Pancreas (tissue), 10 donors: ENCODE measurements around the gene EVPL. TPM values are rescaled to one million over a fixed set of nuclear protein-coding genes. Genes with fewer than 3 reads are reported as not detected.

Experiments used
- ATAC-seq, 4 donors: fragments of 200-7000 bp; cut with Tn5 transposase; one replicate each; pipeline versions ENCODE4 v1.8.0 to v1.9.1; 2020; ENCODE audit warnings: mild to moderate bottlenecking in 4 of 4, moderate library complexity in 4 of 4
- DNase-seq, 6 donors: peaks; one replicate each; pipeline ENCODE4 v3.0.0-alpha.2; 2020
- FAIRE-seq: peaks from 2 replicates; lab custom pipeline; 2012; peaks lifted over from hg19 to GRCh38; lab: Jason Lieb, UNC
- H3K27ac ChIP-seq, 4 donors: fragments of 200-600 bp; sonication (generic); 1 replicate in 3 of 4; 2 replicates in 1 of 4; pipeline versions ENCODE4 v1.5.0 to v1.8.0; 2020
- H3K27me3 ChIP-seq, 4 donors: fragments of 200-600 bp; one replicate each; pipeline ENCODE4 v1.8.0; 2021
- H3K36me3 ChIP-seq, 3 donors: fragments of 200-600 bp; sonication (generic) in 1 of 3; one replicate each; pipeline versions ENCODE4 v1.5.0 to v1.8.0; 2020 to 2021
- H3K4me1 ChIP-seq, 3 donors: fragments of 200-600 bp; one replicate each; pipeline ENCODE4 v1.8.0; 2021
- H3K4me3 ChIP-seq, 4 donors: fragments of 200-600 bp; sonication (generic) in 2 of 4; one replicate each; pipeline versions ENCODE4 v1.5.0 to v1.8.0; 2020 to 2021
- H3K9me3 ChIP-seq, 4 donors: fragments of 200-600 bp; one replicate each; pipeline ENCODE4 v1.8.0; 2021
- CTCF ChIP-seq, 4 donors: fragments of 200-600 bp; sonication (generic) in 3 of 4; IDR thresholded peaks; one replicate each; pipeline versions ENCODE4 v1.5.0 to v1.8.0; 2021; ENCODE audit warnings: antibody characterized with exemption in 4 of 4
- WGBS, 2 donors: extraction: QIAGEN DNeasy Blood & Tissue Kit; methylation state at CpG; one replicate each; pipeline ENCODE4 v1.1.7; 2013; 5-methylcytosine and 5-hydroxymethylcytosine counted together
- intact Hi-C, 3 donors: fragments of 100-400 bp; cut with DNase I; formaldehyde crosslinking; loops; one replicate each; pipeline versions ENCODE4 v1.11.1 to v1.14.2; 2022
- polyA plus RNA-seq, 2 donors: library from polyadenylated mRNA; stranded (reverse); fragments of 200-250 nt; gene quantifications; one replicate each; pipeline ENCODE4 v1.2.3, GENCODE V29; 2013
- total RNA-seq, 6 donors: library from RNA; stranded (reverse); fragmentation: NEBNext Ultra II Directional in 4 of 6; extraction: Animal tissue kit (Norgen Biotek cat#: 25700) in 4 of 6; gene quantifications; one replicate each; pipeline versions ENCODE4 v1.2.1 to v1.2.4, GENCODE V29; 2021 to 2023
- donor health status: healthy with polysubstance abuse.
- donor health status: DM: no; HTN: no; CAD: no; lungs with moderate emphysema.
- donor health status: DM: no; HTN: no; CAD: no.
- donor health status: control.
- donor health status: control.
- donor health status: Bipolar disorder and iron deficiency.
- donor health status: DM: yes; HTN: yes; CAD: no.
- donor health status: DM: no; HTN: no; CAD: no.
- donor health status: DM: no; HTN: no; CAD: no.
- donor health status: DM: yes; HTN: yes; CAD: no.

The EVPL gene
- total and polyA plus RNA-seq, 8 donors, result 1.3 to 14.6 (median 3.3) TPM

- Histone ChIP-seq H3K27me3 (no peaks in the 10 kb centered on the region), H3K4me3 (no peak overlapping the region), H3K9me3 (no peaks in the 10 kb centered on the region), H3K4me1 (peaks cover 0 to 8% (median 6%) of the 10 kb centered on the region in 3 donors), H3K27ac (no peak overlapping the region), H3K36me3 (peaks cover 0 to 8% (median 0%) of the 10 kb centered on the region in 3 donors)
- 71 to 74% methylated on average over 18 of the region's 18 CpGs for WGBS, 2 donors
- TF ChIP-seq CTCF (IDR thresholded peaks at IDR 0.05), result no peak
- intact Hi-C loops, result loop anchor here in 1 of 3 donors (10.0 kb wide), 1 partner anchor 82 kb away; no protein-coding TSS in a partner anchor
- ATAC-seq, result peak in 3 of 4 donors; percentile 16 to 46 (median 39)
- peak in 2 of 6 donors; percentile 28 to 42 for DNase-seq
- no peak for FAIRE-seq
These were observed 30.2 kb downstream of the EVPL start for GRCh38 chr17:75996665-75997590.

GRCh38 chr17:75995385-75995925, 31.7 kb downstream of the EVPL start:
- no peaks in the 10 kb centered on the region for H3K9me3 ChIP-seq
- FAIRE-seq (no peak), DNase-seq (peak in 1 of 6 donors; percentile 21), ATAC-seq (no peak)
- H3K4me3 ChIP-seq, result no peak overlapping the region
- intact Hi-C loops, result loop anchor here in 1 of 3 donors (10.0 kb wide), 1 partner anchor 81 kb away; no protein-coding TSS in a partner anchor
- peaks cover 0 to 14% (median 0%) of the 10 kb centered on the region in 3 donors for H3K36me3 ChIP-seq
- 91 to 97% methylated on average over 7 of the region's 7 CpGs for WGBS, 2 donors
- no peak for TF ChIP-seq CTCF (IDR thresholded peaks at IDR 0.05)
- peaks cover 0 to 4% (median under 1%) of the 10 kb centered on the region in 3 donors for H3K4me1 ChIP-seq
- no peak overlapping the region for H3K27ac ChIP-seq
- H3K27me3 ChIP-seq, result no peaks in the 10 kb centered on the region

GRCh38 chr17:75994802-75995370, 32.2 kb downstream of the EVPL start:
- intact Hi-C loops, result loop anchor here in 1 of 3 donors (10.0 kb wide), 1 partner anchor 80 kb away; no protein-coding TSS in a partner anchor
- WGBS, 2 donors, result 71 to 75% methylated on average over 5 of the region's 5 CpGs
- Histone ChIP-seq H3K27ac (no peak overlapping the region), H3K36me3 (peaks cover 0 to 14% (median 0%) of the 10 kb centered on the region in 3 donors), H3K4me3 (no peak overlapping the region), H3K27me3 (no peaks in the 10 kb centered on the region), H3K9me3 (no peaks in the 10 kb centered on the region), H3K4me1 (no peaks in the 10 kb centered on the region)
- no peak for FAIRE-seq
- TF ChIP-seq CTCF (IDR thresholded peaks at IDR 0.05), result no peak
- DNase-seq, result no peak
- ATAC-seq, result no peak

GRCh38 chr17:75991396-75991795, 35.7 kb downstream of the EVPL start:
- Histone ChIP-seq H3K9me3 (no peaks in the 10 kb centered on the region), H3K27ac (no peak overlapping the region), H3K4me3 (no peak overlapping the region), H3K36me3 (peaks cover 0 to 14% (median 0%) of the 10 kb centered on the region in 3 donors), H3K4me1 (no peaks in the 10 kb centered on the region), H3K27me3 (no peaks in the 10 kb centered on the region)
- intact Hi-C loops, result loop anchor here in 1 of 3 donors (10.0 kb wide), 1 partner anchor 77 kb away; no protein-coding TSS in a partner anchor
- no peak for DNase-seq
- TF ChIP-seq CTCF (IDR thresholded peaks at IDR 0.05), result no peak
- FAIRE-seq, result no peak
- WGBS, 2 donors, result 95 to 98% methylated on average over 9 of the region's 9 CpGs
- ATAC-seq, result no peak
